Left renal cortex interstitium (tissue), 4 donors: ENCODE results near the gene CORO2B. TPM values are rescaled to one million over a fixed set of nuclear protein-coding genes. Genes with fewer than 3 reads are reported as not detected.

Experiments used
- polyA plus RNA-seq, 4 donors: library from polyadenylated mRNA; unstranded; fragments of 120-200 nt; gene quantifications; one replicate each; pipeline ENCODE4 v1.2.1, GENCODE V29; 2013; ENCODE audit not compliant: insufficient read length in 4 of 4

Gene CORO2B
- polyA plus RNA-seq, 4 donors: 20.5 to 24.9 (median 22.8) TPM

Other genes starting within 250 kb of the CORO2B start
- 1 to 10 TPM; 2.6 to 5.8 (median 4.1) TPM for gene ITGA11, start 146.8 kb upstream of the CORO2B start, polyA plus RNA-seq
- 100 to 1,000 TPM; 277 to 301 (median 286) TPM for gene ANP32A, start 241.9 kb downstream of the CORO2B start, polyA plus RNA-seq